HG03066 (cell line): ENCODE data around the gene B4GALT1.

Experiments used
- ATAC-seq: cut with Tn5 transposase; IDR thresholded peaks from one replicate; pipeline ENCODE4 v1.9.1; 2021; ENCODE audit warnings: low read depth; ENCODE audit not compliant: unreplicated experiment

The B4GALT1 gene

GRCh38 chr9:33125871-33126823 lies 41.0 kb downstream of the B4GALT1 start:
- ATAC-seq = no peak

- ATAC-seq = no peak
These were observed 41.7 kb downstream of the B4GALT1 start for GRCh38 chr9:33125461-33125860.

GRCh38 chr9:33124751-33125381 lies 42.3 kb downstream of the B4GALT1 start:
- peak; percentile 57 for ATAC-seq

- no peak for ATAC-seq
These were observed 43.1 kb downstream of the B4GALT1 start for GRCh38 chr9:33124046-33124445.

GRCh38 chr9:33123407-33124031 lies 43.6 kb downstream of the B4GALT1 start:
- no peak for ATAC-seq

GRCh38 chr9:33120620-33121019 lies 46.5 kb downstream of the B4GALT1 start:
- no peak for ATAC-seq

- ATAC-seq = no peak
These were observed 49.3 kb downstream of the B4GALT1 start for GRCh38 chr9:33117796-33118195.

- no peak for ATAC-seq
These were observed 49.8 kb downstream of the B4GALT1 start for GRCh38 chr9:33117306-33117705.

- peak; percentile 45 for ATAC-seq
These were observed 50.3 kb downstream of the B4GALT1 start for GRCh38 chr9:33116860-33117259.

GRCh38 chr9:33114746-33115145 lies 52.4 kb downstream of the B4GALT1 start:
- ATAC-seq = no peak

GRCh38 chr9:33113799-33114547 lies 53.2 kb downstream of the B4GALT1 start:
- no peak for ATAC-seq

- no peak for ATAC-seq
These were observed 55.0 kb downstream of the B4GALT1 start for GRCh38 chr9:33112094-33112493.

GRCh38 chr9:33111631-33112030 lies 55.5 kb downstream of the B4GALT1 start:
- ATAC-seq = no peak

GRCh38 chr9:33110686-33111085 lies 56.5 kb downstream of the B4GALT1 start:
- no peak for ATAC-seq

GRCh38 chr9:33109850-33110595 lies 57.1 kb downstream of the B4GALT1 start:
- no peak for ATAC-seq

GRCh38 chr9:33109097-33109496 lies 58.0 kb downstream of the B4GALT1 start:
- ATAC-seq = no peak

- no peak for ATAC-seq
These were observed 58.7 kb downstream of the B4GALT1 start for GRCh38 chr9:33108472-33108871.

GRCh38 chr9:33107762-33108161 lies 59.4 kb downstream of the B4GALT1 start:
- ATAC-seq = no peak

- no peak for ATAC-seq
These were observed 60.1 kb downstream of the B4GALT1 start for GRCh38 chr9:33106827-33107621.
